GM18526 (cell line): ENCODE measurements around the gene NANS.

ENCODE experiments used
- POLR2A ChIP-seq: IDR thresholded peaks from 3 replicates; pipeline ENCODE4 v1.6.1; 2011; ENCODE audit not compliant: insufficient read length; ENCODE audit errors: extremely low read depth

The NANS gene

DNA sequence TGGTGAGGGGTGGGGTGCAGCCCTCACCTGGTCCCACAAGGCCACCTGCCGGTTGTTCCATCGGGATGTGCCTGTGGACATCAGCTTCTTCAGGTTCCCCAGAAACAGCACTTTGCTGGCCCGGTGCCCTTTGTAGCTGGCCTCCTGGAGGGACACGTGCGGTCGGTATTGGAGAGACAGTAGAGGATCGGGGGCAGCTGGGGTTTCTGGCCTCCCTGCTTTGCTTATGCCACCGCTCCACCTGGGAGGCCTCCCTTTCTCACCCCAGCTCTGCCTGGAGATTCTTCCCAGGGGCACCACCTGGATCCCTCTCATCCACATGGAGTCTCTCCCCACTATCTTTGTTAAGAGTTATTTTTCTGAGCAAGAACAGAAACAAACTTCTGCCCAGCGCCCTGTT is 75.6 kb downstream of the NANS start:
- TF ChIP-seq POLR2A = no peak
